MCF 10A (cell line): ENCODE measurements around the gene WNT16. TPM values are rescaled to one million over a fixed set of nuclear protein-coding genes. Genes with fewer than 3 reads are reported as not detected.
A peak's percentile ranks its signal among the peaks of the same experiment; 100 is the strongest.
"Not testable (repeated sequence)": the region's sequence is repeated elsewhere in the genome, so short reads cannot be mapped to it uniquely, and the experiment has no call there.

ENCODE experiments used
- BruUV-seq: library from RNA; stranded (reverse); fragments of 400-500 nt; replicated peaks from 2 replicates; lab custom pipeline; 2021; lab: Mats Ljungman, UMichigan
- CTCF ChIA-PET: fragments of 300-600 bp; sonication (Branson Sonifier 250); formaldehyde crosslinking; extraction: SDS; loops from one replicate; lab custom pipeline; 2021; ENCODE audit warnings: antibody characterized with exemption, inconsistent platforms; lab: Yijun Ruan, JAX
- POLR2A ChIA-PET: fragments of 300-600, 350-650 bp; sonication (Branson Sonifier 250); formaldehyde crosslinking; extraction: SDS; loops from one replicate; lab custom pipeline; 2020; ENCODE audit warnings: antibody characterized with exemption, inconsistent platforms; lab: Yijun Ruan, JAX
- DNase-seq: peaks from one replicate; pipeline ENCODE4 v3.0.0-alpha.2; 2018; ENCODE audit not compliant: unreplicated experiment
- H3K27ac Mint-ChIP-seq: one replicate; pipeline ENCODE4 v1.8.0; 2022; ENCODE audit warnings: mild to moderate bottlenecking, low read depth, mixed read lengths; ENCODE audit not compliant: unreplicated experiment
- H3K27me3 Mint-ChIP-seq: one replicate; pipeline ENCODE4 v1.8.0; 2022; ENCODE audit warnings: mixed read lengths; ENCODE audit not compliant: insufficient read depth, unreplicated experiment
- H3K36me3 Mint-ChIP-seq: one replicate; pipeline ENCODE4 v1.8.0; 2022; ENCODE audit warnings: mild to moderate bottlenecking, moderate library complexity, mixed read lengths; ENCODE audit not compliant: insufficient read depth, unreplicated experiment
- H3K4me1 Mint-ChIP-seq: one replicate; pipeline ENCODE4 v1.8.0; 2022; ENCODE audit warnings: mixed read lengths; ENCODE audit not compliant: insufficient read depth, unreplicated experiment
- H3K4me3 Mint-ChIP-seq: one replicate; pipeline ENCODE4 v1.8.0; 2022; ENCODE audit warnings: mild to moderate bottlenecking, moderate library complexity, mixed read lengths; ENCODE audit not compliant: unreplicated experiment
- H3K9me3 Mint-ChIP-seq: one replicate; pipeline ENCODE4 v1.8.0; 2022; ENCODE audit warnings: mixed read lengths; ENCODE audit not compliant: unreplicated experiment
- CTCF ChIP-seq: fragments of 200-600 bp; IDR thresholded peaks from one replicate; pipeline ENCODE4 v1.8.0; 2022; ENCODE audit warnings: antibody characterized with exemption, mild to moderate bottlenecking; ENCODE audit not compliant: unreplicated experiment
- intact Hi-C: fragments of 100-400 bp; cut with micrococcal nuclease; formaldehyde crosslinking; loops from 2 replicates; pipeline ENCODE4 v1.14.1; 2022
- total RNA-seq: library from RNA; stranded (reverse); gene quantifications from 2 replicates; pipeline ENCODE4 v1.2.3, GENCODE V29; 2022

WNT16 gene
- total RNA-seq, 1 experiment from 2014 or later, result not detected

DNA sequence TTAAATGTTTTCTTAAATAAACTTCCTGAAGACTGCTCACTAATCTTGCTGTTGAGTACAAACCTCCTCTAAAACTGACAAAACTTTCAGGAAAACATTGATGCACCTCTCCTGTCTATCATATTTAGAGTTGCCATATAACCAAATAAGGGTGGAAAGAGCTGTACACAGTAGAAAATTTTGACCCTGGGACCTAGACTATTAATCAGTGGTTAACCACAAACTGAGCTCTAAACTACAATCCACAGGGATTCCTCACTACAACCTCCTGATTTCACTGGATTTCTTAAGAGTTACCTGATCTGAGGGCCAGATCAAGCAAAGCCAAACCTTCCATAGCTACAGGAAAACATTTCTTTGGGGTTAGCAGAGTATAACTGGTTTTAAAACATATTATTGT lies 39.9 kb upstream of the WNT16 start:
- intact Hi-C loops, result no loop called here
- POLR2A ChIA-PET, result interaction anchor here (1.0 kb wide), 1 partner anchor 12 kb away, joined by 4 read pairs; no protein-coding TSS in a partner anchor
- no TSS peak for BruUV-seq
- H3K27ac Mint-ChIP-seq, result no peak overlapping the region
- no peaks in the 10 kb centered on the region for H3K36me3 Mint-ChIP-seq
- no peaks in the 10 kb centered on the region for H3K4me1 Mint-ChIP-seq
- no peak for TF ChIP-seq CTCF
- peaks cover 20% of the 10 kb centered on the region for H3K9me3 Mint-ChIP-seq
- CTCF ChIA-PET, result no interaction called here
- H3K27me3 Mint-ChIP-seq, result no peaks in the 10 kb centered on the region
- peak; percentile 37 for DNase-seq
- H3K4me3 Mint-ChIP-seq, result no peak overlapping the region

GRCh38 chr7:121289930-121290329 lies 38.9 kb upstream of the WNT16 start:
- H3K4me3 Mint-ChIP-seq, H3K4me1 Mint-ChIP-seq, H3K27ac Mint-ChIP-seq, H3K9me3 Mint-ChIP-seq, H3K36me3 Mint-ChIP-seq, H3K27me3 Mint-ChIP-seq, intact Hi-C loops, POLR2A ChIA-PET, CTCF ChIA-PET, BruUV-seq, DNase-seq: not testable (repeated sequence)

DNA sequence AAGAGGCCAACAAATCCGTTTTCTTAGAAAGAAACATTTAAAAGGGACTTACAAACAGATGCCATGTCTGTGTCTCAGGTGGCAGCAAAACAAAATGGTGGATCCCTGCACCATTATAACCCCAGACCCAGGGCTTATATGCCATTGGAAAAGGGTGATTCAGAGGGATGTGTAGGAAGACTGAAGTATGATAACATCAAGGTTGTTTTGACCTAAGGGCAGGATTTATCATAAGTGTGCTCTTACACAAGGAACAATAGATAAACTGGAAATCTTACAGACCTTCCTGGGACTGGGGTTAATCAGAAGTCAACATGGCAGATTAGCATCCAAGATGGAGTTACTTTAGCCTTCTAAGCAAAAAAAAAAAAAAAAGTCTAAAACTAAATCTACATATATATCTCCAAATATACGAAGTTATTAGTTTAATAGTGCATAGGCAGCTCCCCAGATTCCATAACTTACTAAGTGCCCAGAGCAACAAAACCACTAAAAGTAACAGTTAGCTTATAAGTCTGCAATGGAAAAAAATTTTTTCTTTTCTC lies 34.3 kb upstream of the WNT16 start:
- intact Hi-C loops, result no loop called here
- Mint-ChIP-seq H3K36me3 (no peaks in the 10 kb centered on the region), H3K27me3 (no peaks in the 10 kb centered on the region), H3K4me1 (no peaks in the 10 kb centered on the region), H3K4me3 (no peak overlapping the region), H3K27ac (no peak overlapping the region), H3K9me3 (no peaks in the 10 kb centered on the region)
- ChIA-PET POLR2A (no interaction called here), CTCF (interaction anchor here (0.5 to 0.7 kb wide), 4 partner anchors 10 to 42 kb away, joined by 3 to 5 read pairs (median 3); no protein-coding TSS in a partner anchor)
- no peak for TF ChIP-seq CTCF
- no TSS peak for BruUV-seq
- DNase-seq, result no peak

DNA sequence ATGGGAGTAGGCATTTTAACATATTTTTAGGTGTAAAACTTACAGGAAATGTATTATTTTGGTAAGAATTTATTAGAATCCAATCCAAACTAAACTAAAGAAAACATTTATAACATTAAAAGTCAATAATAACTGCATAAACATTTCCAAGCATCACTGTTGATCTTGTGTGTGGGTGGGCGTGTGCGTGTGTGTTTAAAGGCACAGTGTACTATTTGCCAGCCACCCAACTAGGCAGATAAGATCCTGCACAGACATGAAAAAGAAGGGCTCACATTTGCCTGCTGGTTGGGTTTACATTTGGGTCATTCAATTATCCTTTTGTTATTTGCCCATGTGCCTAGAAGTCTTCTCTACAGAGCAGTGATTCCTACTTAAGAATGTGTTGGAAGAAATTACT lies 31.0 kb upstream of the WNT16 start:
- Mint-ChIP-seq H3K27ac (no peak overlapping the region), H3K27me3 (no peaks in the 10 kb centered on the region), H3K36me3 (no peaks in the 10 kb centered on the region), H3K9me3 (no peaks in the 10 kb centered on the region), H3K4me1 (peaks cover 7% of the 10 kb centered on the region), H3K4me3 (no peak overlapping the region)
- intact Hi-C loops, result no loop called here
- BruUV-seq, result no TSS peak
- no peak for TF ChIP-seq CTCF
- DNase-seq, result no peak
- ChIA-PET POLR2A (no interaction called here), CTCF (no interaction called here)
